Measurements from ENCODE around the gene MATN1. TPM values are rescaled to one million over a fixed set of nuclear protein-coding genes. Genes with fewer than 3 reads are reported as not detected.
A peak's percentile ranks its signal among the peaks of the same experiment; 100 is the strongest.

Gene MATN1
- total and polyA plus RNA-seq, 9 donors = 0.71 to 2.1 (median 0.88) TPM

- Histone ChIP-seq H3K4me3 (ENCODE audit: low read length) (no peak overlapping the region), H3K9me3 (replicated peaks; ENCODE audit: control insufficient read depth, low read depth, low read length) (no peaks in the 10 kb centered on the region), H3K27ac (ENCODE audit: low read length) (no peak overlapping the region), H3K27me3 (ENCODE audit: control insufficient read depth, insufficient read depth, low read length) (peaks cover 15% of the 10 kb centered on the region), H3K36me3 (ENCODE audit: control insufficient read depth, insufficient read depth, low read length) (no peaks in the 10 kb centered on the region), H3K4me1 (ENCODE audit: control insufficient read depth, insufficient read depth, low read length) (peaks cover 15% of the 10 kb centered on the region)
- WGBS (ENCODE audit: insufficient coverage) = 97% methylated on average over 4 of the region's 6 CpGs
- no peak for DNase-seq
These were observed 26.6 kb downstream of the MATN1 start for GRCh38 chr1:30696831-30697230.

GRCh38 chr1:30695439-30695841, 27.9 kb downstream of the MATN1 start:
- H3K27ac ChIP-seq (ENCODE audit: low read length) = no peak overlapping the region
- H3K9me3 ChIP-seq (replicated peaks; ENCODE audit: control insufficient read depth, low read depth, low read length) = no peaks in the 10 kb centered on the region
- WGBS (ENCODE audit: insufficient coverage) = 55% methylated on average over 2 of the region's 6 CpGs
- peaks cover 16% of the 10 kb centered on the region for H3K4me1 ChIP-seq (ENCODE audit: control insufficient read depth, insufficient read depth, low read length)
- H3K4me3 ChIP-seq (ENCODE audit: low read length) = no peak overlapping the region
- peaks cover 11% of the 10 kb centered on the region for H3K27me3 ChIP-seq (ENCODE audit: control insufficient read depth, insufficient read depth, low read length)
- DNase-seq = peak; percentile 92
- no peaks in the 10 kb centered on the region for H3K36me3 ChIP-seq (ENCODE audit: control insufficient read depth, insufficient read depth, low read length)

GRCh38 chr1:30694280-30695175, 28.9 kb downstream of the MATN1 start:
- Histone ChIP-seq H3K27me3 (ENCODE audit: control insufficient read depth, insufficient read depth, low read length) (peaks cover 13% of the 10 kb centered on the region), H3K9me3 (replicated peaks; ENCODE audit: control insufficient read depth, low read depth, low read length) (no peaks in the 10 kb centered on the region), H3K36me3 (ENCODE audit: control insufficient read depth, insufficient read depth, low read length) (no peaks in the 10 kb centered on the region), H3K4me1 (ENCODE audit: control insufficient read depth, insufficient read depth, low read length) (peaks cover 21% of the 10 kb centered on the region), H3K27ac (ENCODE audit: low read length) (no peak overlapping the region), H3K4me3 (ENCODE audit: low read length) (no peak overlapping the region)
- 64% methylated on average over 4 of the region's 8 CpGs for WGBS (ENCODE audit: insufficient coverage)
- no peak for DNase-seq

- 50% methylated on average over 2 of the region's 5 CpGs for WGBS (ENCODE audit: insufficient coverage)
These were observed 29.6 kb downstream of the MATN1 start for GRCh38 chr1:30693822-30694221.

DNA sequence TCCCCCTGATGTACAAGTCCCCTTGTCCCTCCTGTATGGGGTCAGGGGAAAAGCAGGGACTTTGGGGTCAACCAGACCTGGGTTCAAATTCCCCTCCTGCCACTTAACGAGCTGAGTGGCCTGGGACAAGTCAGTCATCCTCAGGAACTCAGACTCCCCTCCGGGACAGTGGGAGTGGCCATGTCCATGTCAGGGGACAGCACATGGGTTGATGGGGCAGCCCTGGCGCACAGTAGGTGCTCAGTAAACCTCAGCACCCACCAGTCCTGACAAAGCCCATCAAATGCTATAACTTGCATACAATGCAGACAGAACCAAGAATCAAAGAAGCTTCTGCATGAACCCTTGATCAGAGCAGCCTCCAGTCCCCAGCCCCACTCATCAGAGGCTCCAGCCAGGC, 30.0 kb downstream of the MATN1 start:
- H3K9me3 ChIP-seq (replicated peaks; ENCODE audit: control insufficient read depth, low read depth, low read length) = no peaks in the 10 kb centered on the region
- H3K27ac ChIP-seq (ENCODE audit: low read length) = no peak overlapping the region
- no peak overlapping the region for H3K4me3 ChIP-seq (ENCODE audit: low read length)
- H3K36me3 ChIP-seq (ENCODE audit: control insufficient read depth, insufficient read depth, low read length) = no peaks in the 10 kb centered on the region
- no peak for DNase-seq
- peaks cover 16% of the 10 kb centered on the region for H3K27me3 ChIP-seq (ENCODE audit: control insufficient read depth, insufficient read depth, low read length)
- WGBS (ENCODE audit: insufficient coverage) = 85% methylated on average over 3 of the region's 3 CpGs
- peaks cover 16% of the 10 kb centered on the region for H3K4me1 ChIP-seq (ENCODE audit: control insufficient read depth, insufficient read depth, low read length)

More at GRCh38 chr1:30693822-30694221, 29.6 kb downstream of the MATN1 start:
- H3K27me3 ChIP-seq (ENCODE audit: control insufficient read depth, insufficient read depth, low read length) = peaks cover 16% of the 10 kb centered on the region
- H3K4me3 ChIP-seq (ENCODE audit: low read length) = no peak overlapping the region
- no peak for DNase-seq
- peaks cover 21% of the 10 kb centered on the region for H3K4me1 ChIP-seq (ENCODE audit: control insufficient read depth, insufficient read depth, low read length)
- H3K9me3 ChIP-seq (replicated peaks; ENCODE audit: control insufficient read depth, low read depth, low read length) = no peaks in the 10 kb centered on the region
- H3K36me3 ChIP-seq (ENCODE audit: control insufficient read depth, insufficient read depth, low read length) = no peaks in the 10 kb centered on the region
- no peak overlapping the region for H3K27ac ChIP-seq (ENCODE audit: low read length)

DNA sequence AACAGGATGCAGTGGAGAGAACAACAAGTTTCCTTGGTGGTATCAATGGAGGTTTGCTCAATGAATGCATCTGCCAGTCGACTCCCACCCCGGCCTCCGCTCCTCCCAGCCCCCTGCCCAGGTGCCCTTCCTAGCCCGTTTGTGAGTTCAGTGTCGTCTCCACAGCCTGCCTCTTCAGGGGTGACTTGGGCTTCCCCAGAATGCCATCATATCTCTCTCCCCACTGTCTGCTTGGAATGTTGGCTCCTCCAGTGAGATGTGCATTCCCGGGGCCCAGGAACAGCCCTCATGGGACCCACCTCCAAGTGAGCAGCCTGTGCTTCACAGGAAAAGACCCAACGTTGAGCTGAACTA, 30.5 kb downstream of the MATN1 start:
- no peak overlapping the region for H3K27ac ChIP-seq (ENCODE audit: low read length)
- H3K4me3 ChIP-seq (ENCODE audit: low read length) = no peak overlapping the region
- H3K27me3 ChIP-seq (ENCODE audit: control insufficient read depth, insufficient read depth, low read length) = peaks cover 18% of the 10 kb centered on the region
- WGBS (ENCODE audit: insufficient coverage) = 80% methylated on average over 7 of the region's 7 CpGs
- no peak for DNase-seq
- peaks cover 12% of the 10 kb centered on the region for H3K4me1 ChIP-seq (ENCODE audit: control insufficient read depth, insufficient read depth, low read length)
- H3K36me3 ChIP-seq (ENCODE audit: control insufficient read depth, insufficient read depth, low read length) = no peaks in the 10 kb centered on the region
- no peaks in the 10 kb centered on the region for H3K9me3 ChIP-seq (replicated peaks; ENCODE audit: control insufficient read depth, low read depth, low read length)

DNA sequence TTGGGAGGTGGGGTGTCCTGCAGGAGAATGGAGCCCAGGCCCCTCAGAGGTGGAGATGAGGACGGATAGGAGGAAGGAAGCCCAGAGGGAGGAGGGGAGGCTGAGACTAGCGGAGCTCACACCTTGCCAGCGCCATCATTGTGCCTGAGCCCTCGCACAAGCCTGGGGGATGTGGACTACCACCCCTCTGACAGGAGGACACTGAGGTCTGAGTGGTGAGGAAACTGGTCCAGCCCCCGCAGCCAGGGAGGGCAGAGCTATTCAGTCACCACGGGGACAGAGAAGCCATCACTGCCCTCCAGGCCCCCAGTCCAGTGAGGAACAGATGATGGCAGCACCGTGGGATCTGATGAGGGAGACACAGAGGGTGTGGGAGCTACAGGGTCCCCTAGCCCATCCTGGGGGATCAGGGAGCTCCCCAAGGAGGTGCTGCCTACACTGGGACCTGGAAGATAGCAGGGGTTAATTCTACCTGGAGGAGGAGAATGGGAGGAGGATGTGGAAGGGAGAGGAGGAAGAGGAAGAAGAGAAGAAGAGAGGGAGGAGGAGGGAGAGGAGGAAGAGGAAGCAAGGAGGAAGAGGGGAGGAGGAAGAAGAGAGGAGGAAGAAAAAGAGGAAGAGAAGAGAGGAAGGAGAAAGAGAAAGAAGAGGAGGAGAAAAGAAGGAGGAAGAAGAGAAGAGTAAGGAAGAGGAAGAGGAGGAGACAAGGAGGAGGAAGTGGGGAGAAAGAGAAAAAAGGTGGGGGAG, 31.0 kb downstream of the MATN1 start:
- peaks cover 8% of the 10 kb centered on the region for H3K4me1 ChIP-seq (ENCODE audit: control insufficient read depth, insufficient read depth, low read length)
- no peak for DNase-seq
- no peak overlapping the region for H3K27ac ChIP-seq (ENCODE audit: low read length)
- no peaks in the 10 kb centered on the region for H3K36me3 ChIP-seq (ENCODE audit: control insufficient read depth, insufficient read depth, low read length)
- no peaks in the 10 kb centered on the region for H3K9me3 ChIP-seq (replicated peaks; ENCODE audit: control insufficient read depth, low read depth, low read length)
- peaks cover 20% of the 10 kb centered on the region for H3K27me3 ChIP-seq (ENCODE audit: control insufficient read depth, insufficient read depth, low read length)
- 80% methylated on average over 4 of the region's 7 CpGs for whole genome bisulfite sequencing (ENCODE audit: insufficient coverage)
- no peak overlapping the region for H3K4me3 ChIP-seq (ENCODE audit: low read length)

DNA sequence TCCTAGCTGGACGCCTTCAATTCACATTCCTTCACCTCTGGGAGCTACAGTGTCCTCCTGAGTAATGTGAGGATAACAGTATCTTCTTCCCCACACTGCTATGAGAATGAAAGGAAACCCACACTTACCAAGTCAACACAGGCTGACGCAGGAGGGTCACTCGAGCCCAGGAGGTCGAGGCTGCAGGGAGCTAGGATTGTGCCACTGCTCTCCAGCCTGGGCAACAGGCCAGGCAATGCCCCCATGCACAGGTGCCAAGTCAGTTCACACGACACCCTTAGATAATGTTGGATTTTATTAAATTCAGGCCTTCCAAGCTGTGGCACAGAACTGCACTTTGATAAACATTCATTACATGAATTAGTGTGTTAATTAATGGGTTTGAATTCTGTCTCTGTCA, 31.9 kb downstream of the MATN1 start:
- peaks cover 26% of the 10 kb centered on the region for H3K27me3 ChIP-seq (ENCODE audit: control insufficient read depth, insufficient read depth, low read length)
- no peak for DNase-seq
- no peak overlapping the region for H3K27ac ChIP-seq (ENCODE audit: low read length)
- H3K9me3 ChIP-seq (replicated peaks; ENCODE audit: control insufficient read depth, low read depth, low read length) = no peaks in the 10 kb centered on the region
- H3K4me3 ChIP-seq (ENCODE audit: low read length) = no peak overlapping the region
- no peaks in the 10 kb centered on the region for H3K36me3 ChIP-seq (ENCODE audit: control insufficient read depth, insufficient read depth, low read length)
- peaks cover 5% of the 10 kb centered on the region for H3K4me1 ChIP-seq (ENCODE audit: control insufficient read depth, insufficient read depth, low read length)
- WGBS (ENCODE audit: insufficient coverage) = 47% methylated on average over 3 of the region's 5 CpGs

DNA sequence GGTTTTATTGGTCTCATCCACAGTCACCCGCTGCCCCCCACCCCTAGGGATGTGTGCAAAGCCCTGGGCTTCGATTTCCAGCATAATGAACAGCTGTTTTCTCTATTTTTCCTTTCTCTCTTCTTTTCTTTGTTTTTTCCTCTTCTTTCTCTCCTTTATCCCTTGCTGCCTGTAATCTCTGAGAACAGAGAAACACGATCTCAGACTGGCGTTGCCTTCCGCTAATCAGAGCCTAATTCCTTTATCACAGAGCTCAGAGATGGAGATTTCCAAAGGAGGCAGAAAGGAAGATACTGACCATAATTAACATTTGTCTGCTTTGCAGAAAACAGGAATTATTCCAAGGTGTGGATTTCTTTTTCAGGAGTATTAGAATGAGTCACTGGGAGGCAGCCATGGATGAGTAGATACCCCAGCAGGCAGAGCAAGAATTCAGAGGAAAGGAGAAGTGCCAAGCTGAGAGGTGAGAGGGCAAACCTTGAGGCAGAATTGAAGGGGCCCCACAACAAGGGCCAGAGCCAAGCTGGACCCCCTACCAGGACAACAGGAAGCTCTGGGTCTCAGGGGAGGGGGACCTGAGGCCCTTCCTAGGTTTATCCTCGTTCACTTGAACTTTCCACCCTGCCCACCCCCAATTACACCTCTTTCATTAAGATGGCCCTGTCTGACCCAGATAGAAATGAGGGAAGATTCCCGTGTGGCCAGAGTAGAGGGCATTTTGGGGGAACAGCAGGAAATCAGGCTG, 33.3 kb downstream of the MATN1 start:
- H3K9me3 ChIP-seq (replicated peaks; ENCODE audit: control insufficient read depth, low read depth, low read length) = no peaks in the 10 kb centered on the region
- peaks cover 38% of the 10 kb centered on the region for H3K27me3 ChIP-seq (ENCODE audit: control insufficient read depth, insufficient read depth, low read length)
- no peak for DNase-seq
- no peak overlapping the region for H3K4me3 ChIP-seq (ENCODE audit: low read length)
- H3K27ac ChIP-seq (ENCODE audit: low read length) = no peak overlapping the region
- H3K4me1 ChIP-seq (ENCODE audit: control insufficient read depth, insufficient read depth, low read length) = peaks cover 10% of the 10 kb centered on the region
- no peaks in the 10 kb centered on the region for H3K36me3 ChIP-seq (ENCODE audit: control insufficient read depth, insufficient read depth, low read length)
- 18% methylated on average over 3 of the region's 7 CpGs for WGBS (ENCODE audit: insufficient coverage)

All from muscle of leg (tissue), 11 donors.